OCI-LY3 (cell line): ENCODE data around the gene OPCML.

ENCODE experiments used
- H2AFZ ChIP-seq: fragments of 200-600, 300-600 bp; shearing (Covaris generic); 2 replicates; pipeline ENCODE4 v1.6.0; 2014; ENCODE audit warnings: antibody characterized with exemption, low read depth, low read length
- H3K27ac ChIP-seq: fragments of 200-600, 300-600 bp; sonication (generic); 2 replicates; pipeline ENCODE4 v1.5.1; 2014; ENCODE audit warnings: mild to moderate bottlenecking, low read length, moderate library complexity, mixed read lengths
- H3K27me3 ChIP-seq: fragments of 200-600, 300-600 bp; sonication (generic); 2 replicates; pipeline ENCODE4 v1.6.1; 2014; ENCODE audit warnings: low read depth, low read length, mixed read lengths
- H3K36me3 ChIP-seq: fragments of 200-600, 300-600 bp; sonication (generic); replicated peaks from 2 replicates; pipeline ENCODE3; 2014; ENCODE audit warnings: low read depth, low read length, mixed read lengths
- H3K4me1 ChIP-seq: fragments of 300-600, 200-600 bp; sonication (generic); 2 replicates; pipeline ENCODE4 v1.6.1; 2014; ENCODE audit warnings: low read length, mixed read lengths
- H3K4me2 ChIP-seq: fragments of 200-600, 300-600 bp; sonication (generic); 2 replicates; pipeline ENCODE4 v1.6.1; 2014; ENCODE audit warnings: low read length, mixed read lengths
- H3K4me3 ChIP-seq: fragments of 300-600, 200-600 bp; sonication (generic); 2 replicates; pipeline ENCODE4 v1.5.1; 2014; ENCODE audit warnings: antibody characterized with exemption, mild to moderate bottlenecking, low read length, moderate library complexity
- H3K79me2 ChIP-seq: fragments of 300-600, 200-600 bp; shearing (Covaris generic); 2 replicates; pipeline ENCODE4 v1.6.1; 2014; ENCODE audit warnings: mild to moderate bottlenecking, low read length, mixed read lengths
- H3K9ac ChIP-seq: fragments of 300-600, 200-600 bp; shearing (Covaris generic); 2 replicates; pipeline ENCODE4 v1.6.0; 2014; ENCODE audit warnings: mild to moderate bottlenecking, low read length, moderate library complexity
- H3K9me3 ChIP-seq: fragments of 200-600, 300-600 bp; shearing (Covaris generic); 2 replicates; pipeline ENCODE4 v1.6.1; 2014; ENCODE audit warnings: low read length, mixed read lengths; ENCODE audit not compliant: insufficient read depth
- H4K20me1 ChIP-seq: fragments of 200-600, 300-600 bp; sonication (generic); 2 replicates; pipeline ENCODE4 v1.6.1; 2016; ENCODE audit warnings: low read length, mixed read lengths; ENCODE audit not compliant: insufficient read depth
- CTCF ChIP-seq: fragments of 200-600, 300-600 bp; sonication (generic); IDR thresholded peaks from 2 replicates; pipeline ENCODE4 v1.5.1; 2014; ENCODE audit warnings: antibody characterized with exemption, low read length, low read depth
- EZH2phosphoT487 ChIP-seq: fragments of 200-600 bp; shearing (Covaris generic); IDR thresholded peaks from 2 replicates; pipeline ENCODE4 v1.6.1; 2018; ENCODE audit warnings: antibody characterized with exemption, mixed run types, low read depth

The OPCML gene

GRCh38 chr11:132855516-132855915 is 676.8 kb downstream of the OPCML start:
- H3K79me2 ChIP-seq, result no peaks in the 10 kb centered on the region
- no peak overlapping the region for H3K9ac ChIP-seq
- no peaks in the 10 kb centered on the region for H3K9me3 ChIP-seq
- H3K27me3 ChIP-seq, result 0 out of 2 replicates have a peak, but pooled peaks cover 3% of the 10 kb centered on the region
- H3K4me3 ChIP-seq, result no peak overlapping the region
- no peaks in the 10 kb centered on the region for H3K4me1 ChIP-seq
- no peaks in the 10 kb centered on the region for H4K20me1 ChIP-seq
- no peaks in the 10 kb centered on the region for H3K36me3 ChIP-seq
- no peak overlapping the region for H2AFZ ChIP-seq
- no peak for TF ChIP-seq CTCF
- TF ChIP-seq EZH2phosphoT487, result no peak
- H3K4me2 ChIP-seq, result no peak overlapping the region
- H3K27ac ChIP-seq, result no peak overlapping the region

GRCh38 chr11:132853886-132854285 is 678.4 kb downstream of the OPCML start:
- H4K20me1 ChIP-seq, result no peaks in the 10 kb centered on the region

GRCh38 chr11:132852361-132852760 is 679.9 kb downstream of the OPCML start:
- Histone ChIP-seq H2AFZ (no peak overlapping the region), H3K9me3 (no peaks in the 10 kb centered on the region), H4K20me1 (no peaks in the 10 kb centered on the region), H3K9ac (no peak overlapping the region), H3K79me2 (no peaks in the 10 kb centered on the region), H3K4me3 (no peak overlapping the region), H3K27me3 (0 out of 2 replicates have a peak, but pooled peaks cover 3% of the 10 kb centered on the region), H3K36me3 (no peaks in the 10 kb centered on the region), H3K27ac (no peak overlapping the region), H3K4me1 (no peaks in the 10 kb centered on the region), H3K4me2 (no peak overlapping the region)
- TF ChIP-seq EZH2phosphoT487 (no peak), CTCF (no peak)

More at GRCh38 chr11:132853886-132854285, 678.4 kb downstream of the OPCML start:
- Histone ChIP-seq H3K4me2 (no peak overlapping the region), H3K27me3 (0 out of 2 replicates have a peak, but pooled peaks cover 3% of the 10 kb centered on the region), H2AFZ (no peak overlapping the region), H3K9me3 (no peaks in the 10 kb centered on the region), H3K27ac (no peak overlapping the region), H3K9ac (no peak overlapping the region), H3K4me3 (no peak overlapping the region), H3K36me3 (no peaks in the 10 kb centered on the region), H3K79me2 (no peaks in the 10 kb centered on the region), H3K4me1 (no peaks in the 10 kb centered on the region)
- TF ChIP-seq EZH2phosphoT487, result no peak
- no peak for TF ChIP-seq CTCF

GRCh38 chr11:132851247-132851646 is 681.1 kb downstream of the OPCML start:
- Histone ChIP-seq H3K27me3 (no peaks in the 10 kb centered on the region), H3K4me3 (no peak overlapping the region), H3K36me3 (no peaks in the 10 kb centered on the region), H4K20me1 (no peaks in the 10 kb centered on the region), H3K79me2 (no peaks in the 10 kb centered on the region), H3K9ac (no peak overlapping the region), H3K4me2 (no peak overlapping the region), H2AFZ (no peak overlapping the region), H3K4me1 (no peaks in the 10 kb centered on the region), H3K27ac (no peak overlapping the region), H3K9me3 (no peaks in the 10 kb centered on the region)
- TF ChIP-seq CTCF (no peak), EZH2phosphoT487 (no peak)
